SK-N-SH treated with all-trans-retinoic acid at 6 μM for 48 hours (cell line): ENCODE measurements around the gene ZACN.

Source experiments
- ARNTL ChIP-seq: fragments of 450-650 bp; formaldehyde crosslinking; IDR thresholded peaks from 2 replicates; pipeline ENCODE4 v1.5.0; 2020; ENCODE audit warnings: low read depth, mild to moderate bottlenecking, moderate library complexity, borderline replicate concordance
- CSRNP3 ChIP-seq: fragments of 250-450 bp; sonication (Bioruptor Pico); IDR thresholded peaks from 2 replicates; pipeline ENCODE4 v1.5.1; 2021; ENCODE audit warnings: mild to moderate bottlenecking, moderate library complexity
- ESRRG ChIP-seq: fragments of 250-450 bp; sonication (Bioruptor Pico); IDR thresholded peaks from 2 replicates; pipeline ENCODE4 v1.6.1; 2021; ENCODE audit warnings: mild to moderate bottlenecking
- PATZ1 ChIP-seq: fragments of 250-450 bp; sonication (Bioruptor Pico); IDR thresholded peaks from 2 replicates; pipeline ENCODE4 v1.8.0; 2020; ENCODE audit warnings: mild to moderate bottlenecking, moderate library complexity, borderline replicate concordance
- PPARA ChIP-seq: fragments of 250-450 bp; sonication (Bioruptor Pico); IDR thresholded peaks from 2 replicates; pipeline ENCODE4 v1.5.0; 2020; ENCODE audit warnings: mild to moderate bottlenecking, borderline replicate concordance
- SNAI2 ChIP-seq: fragments of 250-450 bp; sonication (Bioruptor Pico); IDR thresholded peaks from 2 replicates; pipeline ENCODE4 v1.5.0; 2020; ENCODE audit warnings: mild to moderate bottlenecking, moderate library complexity
- TOX ChIP-seq: fragments of 250-450 bp; sonication (Bioruptor Pico); IDR thresholded peaks from 2 replicates; pipeline ENCODE4 v1.8.0; 2021; ENCODE audit warnings: mild to moderate bottlenecking, moderate library complexity, borderline replicate concordance
- ZNF565 ChIP-seq: fragments of 450-650 bp; formaldehyde crosslinking; conservative IDR thresholded peaks from 2 replicates; pipeline ENCODE4 v1.5.0; 2020; ENCODE audit warnings: low read depth, mild to moderate bottlenecking, moderate library complexity

GRCh38 chr17:76104896-76105231, 25.9 kb downstream of the ZACN start:
- TF ChIP-seq ZNF565 (CRISPR knock-in tag): no peak
- no peak for TF ChIP-seq ARNTL (CRISPR knock-in tag)
- TF ChIP-seq SNAI2 (CRISPR knock-in tag): no peak
- no peak for TF ChIP-seq PPARA (CRISPR knock-in tag)
- no peak for TF ChIP-seq CSRNP3 (CRISPR knock-in tag)
- no peak for TF ChIP-seq PATZ1 (CRISPR knock-in tag)
- no peak for TF ChIP-seq ESRRG
- TF ChIP-seq TOX (CRISPR knock-in tag): no peak
